Keratinocyte (primary cell): ENCODE results near the gene NXN. TPM values are rescaled to one million over a fixed set of nuclear protein-coding genes. Genes with fewer than 3 reads are reported as not detected.

Experiments used
- DNase-seq: peaks from one replicate; pipeline ENCODE4 v3.0.0-alpha.2; 2011; ENCODE audit warnings: low read depth, missing footprints, low spot score
- FAIRE-seq: peaks from 2 replicates; lab custom pipeline; 2011; peaks lifted over from hg19 to GRCh38; lab: Jason Lieb, UNC
- H2AFZ ChIP-seq: 2 replicates; pipeline ENCODE4 v1.6.0; 2012; ENCODE audit warnings: low read length, control low read depth, inconsistent platforms; ENCODE audit not compliant: control insufficient read depth
- H3K27ac ChIP-seq: 2 replicates; pipeline ENCODE4 v1.5.1; 2011; ENCODE audit warnings: low read length; ENCODE audit not compliant: control insufficient read depth, insufficient read depth
- H3K27me3 ChIP-seq: 3 replicates; pipeline ENCODE4 v1.6.0; 2011; ENCODE audit warnings: low read length; ENCODE audit not compliant: control insufficient read depth, insufficient read depth; ENCODE audit errors: extremely low read depth
- H3K36me3 ChIP-seq, 2 experiments: 2 replicates in 1 of 2; 3 replicates in 1 of 2; pipeline ENCODE4 v1.5.1; 2011; ENCODE audit warnings: low read length in 2 of 2, mild to moderate bottlenecking in 1 of 2; ENCODE audit not compliant: control insufficient read depth in 2 of 2, insufficient read depth in 2 of 2; ENCODE audit errors: extremely low read depth in 1 of 2
- H3K4me1 ChIP-seq: 3 replicates; pipeline ENCODE4 v1.5.1; 2011; ENCODE audit warnings: low read length; ENCODE audit not compliant: control insufficient read depth, insufficient read depth; ENCODE audit errors: extremely low read depth
- H3K4me2 ChIP-seq: 3 replicates; pipeline ENCODE4 v1.6.0; 2011; ENCODE audit warnings: low read depth, low read length; ENCODE audit not compliant: control insufficient read depth, insufficient read depth; ENCODE audit errors: extremely low read depth
- H3K4me3 ChIP-seq, 3 experiments: fragments of 200-600 bp in 1 of 3; sonication (generic) in 1 of 3; 2 replicates in 2 of 3; 3 replicates in 1 of 3; pipeline ENCODE4 v1.5.1; 2011 to 2016; ENCODE audit warnings: low read length in 3 of 3, mild to moderate bottlenecking in 3 of 3, control low read depth in 2 of 3, inconsistent platforms in 1 of 3, low read depth in 1 of 3, mixed read lengths in 1 of 3, mixed run types in 1 of 3, moderate library complexity in 1 of 3; ENCODE audit not compliant: control insufficient read depth in 2 of 3, insufficient read depth in 2 of 3; ENCODE audit errors: extremely low read depth in 1 of 3
- H3K79me2 ChIP-seq: 2 replicates; pipeline ENCODE4 v1.6.0; 2012; ENCODE audit warnings: low read length; ENCODE audit not compliant: control insufficient read depth, insufficient read depth
- H3K9ac ChIP-seq: 3 replicates; pipeline ENCODE4 v1.6.0; 2011; ENCODE audit warnings: low read length; ENCODE audit not compliant: control insufficient read depth, insufficient read depth; ENCODE audit errors: extremely low read depth
- H3K9me1 ChIP-seq: 3 replicates; pipeline ENCODE4 v1.6.0; 2011; ENCODE audit warnings: low read length; ENCODE audit not compliant: control insufficient read depth, insufficient read depth; ENCODE audit errors: extremely low read depth
- H3K9me3 ChIP-seq: 2 replicates; pipeline ENCODE4 v1.5.1; 2012; ENCODE audit warnings: low read depth, low read length; ENCODE audit not compliant: control insufficient read depth
- H4K20me1 ChIP-seq: 3 replicates; pipeline ENCODE4 v1.6.0; 2011; ENCODE audit warnings: low read length; ENCODE audit not compliant: control insufficient read depth, insufficient read depth; ENCODE audit errors: extremely low read depth
- CTCF ChIP-seq, 3 experiments: IDR thresholded peaks in 1 of 3; conservative IDR thresholded peaks in 1 of 3; optimal IDR thresholded peaks in 1 of 3; 2 replicates in 2 of 3; 3 replicates in 1 of 3; pipeline versions ENCODE3 to v1.5.1; 2011; ENCODE audit warnings: low read length in 3 of 3, mild to moderate bottlenecking in 3 of 3, moderate library complexity in 2 of 3, control low read depth in 1 of 3, inconsistent platforms in 1 of 3; ENCODE audit not compliant: insufficient read depth in 2 of 3; ENCODE audit errors: extremely low read depth in 1 of 3
- EZH2 ChIP-seq: IDR thresholded peaks from one replicate; pipeline ENCODE4 v1.6.1; 2012; ENCODE audit warnings: inconsistent platforms, mild to moderate bottlenecking, low read length, moderate library complexity
- dilution Hi-C: fragments of 300-500 bp; cut with MboI; formaldehyde crosslinking; loops from one replicate; pipeline ENCODE4 v1.7.0; 2020; ENCODE audit warnings: low sequenced_read_pairs; ENCODE audit not compliant: extremely low pct_ligation_motif_present
- polyA plus RNA-seq, 5 experiments: library from polyadenylated mRNA; depleted of rRNA in 3 of 5; stranded (reverse) in 3 of 5; stranded (forward) in 1 of 5; unstranded in 1 of 5; fragments of >200 nt; gene quantifications; 1 replicate in 1 of 5; 2 replicates in 3 of 5; 3 replicates in 1 of 5; pipeline versions ENCODE4 v1.2.1 to v1.2.3, GENCODE V29; 2011 to 2012; ENCODE audit warnings: missing spikeins in 2 of 5, low read depth in 1 of 5, low replicate concordance in 1 of 5

Gene NXN
- polyA plus RNA-seq, 1 donor (not counting 4 experiments of a cell fraction or from before 2014, with no cell fraction given), result 94.4 TPM

GRCh38 chr17:800446-801242 is 178.9 kb downstream of the NXN start:
- H3K4me2 ChIP-seq, result no peak overlapping the region
- H3K9ac ChIP-seq, result no peak overlapping the region
- H3K27ac ChIP-seq, result no peak overlapping the region
- H3K4me1 ChIP-seq, result no peaks in the 10 kb centered on the region
- no peaks in the 10 kb centered on the region for H3K9me1 ChIP-seq
- dilution Hi-C loops, result no loop called here
- no peaks in the 10 kb centered on the region for H3K79me2 ChIP-seq
- H3K36me3 ChIP-seq, result peaks cover 33 to 39% of the 10 kb centered on the region in 2 experiments
- H2AFZ ChIP-seq, result no peak overlapping the region
- no peak overlapping the region for H3K4me3 ChIP-seq
- DNase-seq (no peak), FAIRE-seq (no peak)
- TF ChIP-seq CTCF (optimal IDR thresholded peaks at IDR 0.05 in 1 of 3, IDR thresholded peaks at IDR 0.05 in 1 of 3, conservative IDR thresholded peaks at IDR 0.05 in 1 of 3; ENCODE audit: extremely low read depth in 1 of 3, insufficient read depth in 2 of 3, low read length in 3 of 3) (no peak), EZH2 (no peak)
- H3K9me3 ChIP-seq, result no peaks in the 10 kb centered on the region
- no peaks in the 10 kb centered on the region for H4K20me1 ChIP-seq
- H3K27me3 ChIP-seq, result no peaks in the 10 kb centered on the region

- dilution Hi-C loops, result loop anchor here (25.0 kb wide), 1 partner anchor 188 kb away; the partner anchor contains the start of genes NXN and TIMM22
- H3K36me3 ChIP-seq, result peaks cover 30 to 35% of the 10 kb centered on the region in 2 experiments
- H3K9me3 ChIP-seq, result no peaks in the 10 kb centered on the region
- H2AFZ ChIP-seq, result no peak overlapping the region
- H3K4me3 ChIP-seq, result no peak overlapping the region
- TF ChIP-seq EZH2 (no peak), CTCF (optimal IDR thresholded peaks at IDR 0.05 in 1 of 3, IDR thresholded peaks at IDR 0.05 in 1 of 3, conservative IDR thresholded peaks at IDR 0.05 in 1 of 3; ENCODE audit: extremely low read depth in 1 of 3, insufficient read depth in 2 of 3, low read length in 3 of 3) (no peak)
- H3K9ac ChIP-seq, result no peak overlapping the region
- no peaks in the 10 kb centered on the region for H3K9me1 ChIP-seq
- no peak for DNase-seq
- H3K27ac ChIP-seq, result no peak overlapping the region
- no peak overlapping the region for H3K4me2 ChIP-seq
- H4K20me1 ChIP-seq, result no peaks in the 10 kb centered on the region
- no peak for FAIRE-seq
- H3K4me1 ChIP-seq, result peaks cover 6% of the 10 kb centered on the region
- H3K27me3 ChIP-seq, result no peaks in the 10 kb centered on the region
- H3K79me2 ChIP-seq, result no peaks in the 10 kb centered on the region
Observed at GRCh38 chr17:799261-799660, 180.3 kb downstream of the NXN start.
